MM.1S (cell line): ENCODE measurements around the gene PRRG4.

ENCODE experiments used
- DNase-seq: peaks from one replicate; pipeline ENCODE4 v3.0.0-alpha.2; 2015
- H2AFZ ChIP-seq: fragments of 300-600 bp; sonication (generic); 2 replicates; pipeline ENCODE4 v1.6.0; 2016; ENCODE audit warnings: antibody characterized with exemption, low read length
- H3F3A ChIP-seq: fragments of 300-600 bp; sonication (generic); 2 replicates; pipeline ENCODE4 v1.6.1; 2016; ENCODE audit warnings: mild to moderate bottlenecking, antibody characterized with exemption, low read length, moderate library complexity, mixed read lengths; ENCODE audit not compliant: insufficient read depth
- H3K27ac ChIP-seq: fragments of 300-600 bp; sonication (generic); 2 replicates; pipeline ENCODE4 v1.5.1; 2016; ENCODE audit warnings: mild to moderate bottlenecking, low read length
- H3K27me3 ChIP-seq: fragments of 300-600 bp; sonication (generic); replicated peaks from 2 replicates; pipeline ENCODE4 v1.6.0; 2016; ENCODE audit warnings: low read length; ENCODE audit not compliant: insufficient read depth
- H3K36me3 ChIP-seq: fragments of 300-600 bp; sonication (generic); replicated peaks from 2 replicates; pipeline ENCODE4 v1.6.1; 2016; ENCODE audit warnings: mild to moderate bottlenecking, low read length, mixed read lengths; ENCODE audit not compliant: insufficient read depth
- H3K4me1 ChIP-seq: fragments of 300-600 bp; sonication (generic); 2 replicates; pipeline ENCODE4 v1.6.1; 2016; ENCODE audit warnings: low read length, mixed read lengths
- H3K4me2 ChIP-seq: fragments of 300-600 bp; sonication (generic); 2 replicates; pipeline ENCODE4 v1.6.0; 2016; ENCODE audit warnings: low read depth, low read length
- H3K4me3 ChIP-seq: fragments of 300-600 bp; sonication (generic); 2 replicates; pipeline ENCODE4 v1.5.1; 2016; ENCODE audit warnings: low read length, mixed read lengths
- H3K79me2 ChIP-seq: fragments of 300-600 bp; sonication (generic); 2 replicates; pipeline ENCODE4 v1.6.1; 2016; ENCODE audit warnings: mixed run types, low read length, mixed read lengths
- H3K9ac ChIP-seq: fragments of 300-600 bp; sonication (generic); 2 replicates; pipeline ENCODE4 v1.6.1; 2016; ENCODE audit warnings: low read length, mixed read lengths
- H3K9me2 ChIP-seq: fragments of 300-600 bp; sonication (generic); replicated peaks from 2 replicates; pipeline ENCODE4 v1.6.1; 2016; ENCODE audit warnings: mild to moderate bottlenecking, low read length, mixed read lengths; ENCODE audit not compliant: insufficient read depth
- H3K9me3 ChIP-seq: fragments of 300-600 bp; sonication (generic); replicated peaks from 2 replicates; pipeline ENCODE4 v1.6.1; 2016; ENCODE audit warnings: mild to moderate bottlenecking, low read length, mixed read lengths; ENCODE audit not compliant: insufficient read depth
- H4K20me1 ChIP-seq: fragments of 300-600 bp; sonication (generic); 2 replicates; pipeline ENCODE4 v1.6.1; 2016; ENCODE audit warnings: mild to moderate bottlenecking, low read length, moderate library complexity, mixed read lengths; ENCODE audit not compliant: insufficient read depth
- EZH2 ChIP-seq: fragments of 300-600 bp; sonication (generic); optimal IDR thresholded peaks from 2 replicates; pipeline ENCODE3; 2017; ENCODE audit warnings: low read depth, mild to moderate bottlenecking, antibody characterized with exemption, low read length, mixed read lengths
- EZH2phosphoT487 ChIP-seq: fragments of 300-600 bp; sonication (generic); IDR thresholded peaks from 2 replicates; pipeline ENCODE4 v1.6.1; 2018; ENCODE audit warnings: antibody characterized with exemption, low read length
- TF ChIP-seq, protein P1 (sequence below): fragments of 300-600 bp; sonication (generic); IDR thresholded peaks from 2 replicates; pipeline ENCODE4 v1.5.1; 2016; ENCODE audit warnings: antibody characterized with exemption, low read length, mixed read lengths

PRRG4 gene

DNA sequence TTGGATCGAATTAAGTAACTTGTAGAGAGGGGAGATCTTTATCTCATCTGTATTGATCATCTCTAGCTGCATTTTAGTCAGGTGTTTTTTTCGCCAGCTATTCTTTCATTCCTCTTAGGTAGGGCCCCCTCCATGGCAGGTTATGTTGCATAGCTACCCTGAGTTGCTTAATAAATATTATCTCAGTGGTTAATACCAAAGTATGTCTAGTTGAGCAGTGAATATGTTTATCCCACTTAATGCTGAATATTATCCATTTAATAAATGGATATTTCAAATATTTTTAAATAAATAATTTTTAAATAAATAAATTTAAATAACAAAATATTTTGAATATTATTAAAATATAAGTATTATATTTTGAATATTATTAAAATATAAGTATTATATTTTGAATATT, 9.6 kb downstream of the PRRG4 start:
- Histone ChIP-seq H4K20me1 (no peaks in the 10 kb centered on the region), H3K27ac (no peak overlapping the region), H3K36me3 (no peaks in the 10 kb centered on the region; the same call in 1 of the 2 replicates), H3K27me3 (no peaks in the 10 kb centered on the region), H3K4me1 (0 out of 2 replicates have a peak, but pooled peaks cover 3% of the 10 kb centered on the region), H3K79me2 (0 out of 2 replicates have a peak, but pooled peaks cover 4% of the 10 kb centered on the region), H3F3A (no peaks in the 10 kb centered on the region), H3K9ac (no peak overlapping the region), H2AFZ (no peak overlapping the region), H3K4me2 (no peak overlapping the region), H3K4me3 (no peak overlapping the region), H3K9me3 (no peaks in the 10 kb centered on the region), H3K9me2 (no peaks in the 10 kb centered on the region)
- no peak for DNase-seq
- TF ChIP-seq EZH2 (no peak), EZH2phosphoT487 (no peak)
- TF ChIP-seq, protein P1, sequence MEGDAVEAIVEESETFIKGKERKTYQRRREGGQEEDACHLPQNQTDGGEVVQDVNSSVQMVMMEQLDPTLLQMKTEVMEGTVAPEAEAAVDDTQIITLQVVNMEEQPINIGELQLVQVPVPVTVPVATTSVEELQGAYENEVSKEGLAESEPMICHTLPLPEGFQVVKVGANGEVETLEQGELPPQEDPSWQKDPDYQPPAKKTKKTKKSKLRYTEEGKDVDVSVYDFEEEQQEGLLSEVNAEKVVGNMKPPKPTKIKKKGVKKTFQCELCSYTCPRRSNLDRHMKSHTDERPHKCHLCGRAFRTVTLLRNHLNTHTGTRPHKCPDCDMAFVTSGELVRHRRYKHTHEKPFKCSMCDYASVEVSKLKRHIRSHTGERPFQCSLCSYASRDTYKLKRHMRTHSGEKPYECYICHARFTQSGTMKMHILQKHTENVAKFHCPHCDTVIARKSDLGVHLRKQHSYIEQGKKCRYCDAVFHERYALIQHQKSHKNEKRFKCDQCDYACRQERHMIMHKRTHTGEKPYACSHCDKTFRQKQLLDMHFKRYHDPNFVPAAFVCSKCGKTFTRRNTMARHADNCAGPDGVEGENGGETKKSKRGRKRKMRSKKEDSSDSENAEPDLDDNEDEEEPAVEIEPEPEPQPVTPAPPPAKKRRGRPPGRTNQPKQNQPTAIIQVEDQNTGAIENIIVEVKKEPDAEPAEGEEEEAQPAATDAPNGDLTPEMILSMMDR = no peak

DNA sequence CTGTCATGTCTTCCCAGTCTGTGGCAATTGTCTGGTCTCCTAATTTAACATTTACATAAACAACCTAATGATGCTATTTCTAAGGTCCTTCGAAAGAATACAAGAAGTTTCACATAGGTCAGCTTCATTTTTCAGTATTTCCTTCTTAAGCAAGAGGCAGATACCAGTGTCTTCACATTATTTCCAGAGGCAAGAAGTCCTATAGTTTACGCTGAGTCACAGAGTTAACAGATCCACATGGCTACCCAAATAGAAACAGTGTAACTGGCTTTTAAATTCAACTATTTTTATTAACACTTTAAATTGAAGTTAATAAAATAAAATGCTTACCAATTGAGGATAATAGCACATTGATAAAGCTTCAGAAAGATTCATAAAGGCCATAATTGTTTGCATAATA, 10.9 kb downstream of the PRRG4 start:
- H3K4me2 ChIP-seq = no peak overlapping the region
- no peak for DNase-seq

DNA sequence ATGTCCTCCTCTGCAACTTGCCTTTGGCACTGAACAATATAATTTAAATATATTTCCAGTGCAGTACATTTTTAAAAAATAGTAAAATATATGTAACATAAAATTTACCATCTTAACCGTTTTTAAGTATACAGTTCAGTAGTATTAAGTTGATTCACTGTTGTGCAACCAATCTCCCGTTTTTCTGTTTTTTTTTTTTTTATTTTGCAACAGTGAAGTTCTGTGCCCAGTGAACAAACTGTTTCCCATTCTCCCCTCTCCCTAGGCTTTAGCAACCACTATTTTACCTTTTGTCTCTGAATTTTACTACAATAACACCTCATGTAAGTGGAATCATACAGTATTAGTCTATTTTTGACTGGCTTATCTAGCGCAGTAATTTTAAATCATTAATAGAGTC, 13.8 kb downstream of the PRRG4 start:
- no peaks in the 10 kb centered on the region for H3K27me3 ChIP-seq
- no peaks in the 10 kb centered on the region for H3K79me2 ChIP-seq
- no peaks in the 10 kb centered on the region for H3K9me2 ChIP-seq
- no peak for TF ChIP-seq EZH2
- TF ChIP-seq EZH2phosphoT487 = no peak
- TF ChIP-seq, protein P1 = no peak
- no peak overlapping the region for H3K27ac ChIP-seq
- H3K9ac ChIP-seq = no peak overlapping the region
- no peak overlapping the region for H3K4me2 ChIP-seq
- H2AFZ ChIP-seq = no peak overlapping the region
- DNase-seq = no peak
- H3K9me3 ChIP-seq = no peaks in the 10 kb centered on the region
- no peaks in the 10 kb centered on the region for H3F3A ChIP-seq
- no peaks in the 10 kb centered on the region for H4K20me1 ChIP-seq
- peaks cover 15% of the 10 kb centered on the region; the same call in 1 of the 2 replicates for H3K4me1 ChIP-seq
- no peak overlapping the region for H3K4me3 ChIP-seq
- no peaks in the 10 kb centered on the region; the same call in 1 of the 2 replicates for H3K36me3 ChIP-seq

More for the DNA sequence above, 10.9 kb downstream of the PRRG4 start:
- Histone ChIP-seq H3K9ac (no peak overlapping the region), H3F3A (no peaks in the 10 kb centered on the region), H3K4me1 (0 out of 2 replicates have a peak, but pooled peaks cover 3% of the 10 kb centered on the region), H3K4me3 (no peak overlapping the region), H3K36me3 (no peaks in the 10 kb centered on the region; the same call in 1 of the 2 replicates), H2AFZ (no peak overlapping the region), H3K27ac (no peak overlapping the region), H4K20me1 (no peaks in the 10 kb centered on the region), H3K27me3 (no peaks in the 10 kb centered on the region), H3K9me3 (no peaks in the 10 kb centered on the region), H3K9me2 (no peaks in the 10 kb centered on the region), H3K79me2 (no peaks in the 10 kb centered on the region)
- TF ChIP-seq, protein P1 = no peak
- TF ChIP-seq EZH2 (no peak), EZH2phosphoT487 (no peak)
